Natural killer cell (primary cell): ENCODE measurements around the gene C2CD2. TPM values are rescaled to one million over a fixed set of nuclear protein-coding genes. Genes with fewer than 3 reads are reported as not detected.

Experiments
- ATAC-seq, 3 donors: fragments of 150-1000 bp in 2 of 3; fragments of 200-7000 bp in 1 of 3; cut with Tn5 transposase; 1 replicate in 1 of 3; 2 replicates in 2 of 3; pipeline ENCODE4 v1.10.0; 2021; ENCODE audit warnings: mild to moderate bottlenecking in 2 of 3, moderate library complexity in 2 of 3
- DNase-seq, 2 donors: peaks; one replicate each; pipeline versions ENCODE4 v3.0.0 to v3.0.0-alpha.2; 2013 to 2021; ENCODE audit warnings: mixed read lengths in 1 of 2
- H3K27ac ChIP-seq: one replicate; pipeline ENCODE4 v1.5.1; 2013; ENCODE audit warnings: mild to moderate bottlenecking, low read length
- H3K27me3 ChIP-seq: one replicate; pipeline ENCODE4 v1.6.1; 2013; ENCODE audit warnings: low read length; ENCODE audit not compliant: control insufficient read depth, insufficient read depth
- H3K36me3 ChIP-seq: one replicate; pipeline ENCODE4 v1.6.1; 2013; ENCODE audit warnings: low read length; ENCODE audit not compliant: control insufficient read depth, insufficient read depth
- H3K4me1 ChIP-seq: one replicate; pipeline ENCODE4 v1.6.1; 2013; ENCODE audit warnings: low read length; ENCODE audit not compliant: control insufficient read depth, insufficient read depth
- H3K4me3 ChIP-seq: one replicate; pipeline ENCODE4 v1.5.1; 2013; ENCODE audit warnings: low read length
- H3K9me3 ChIP-seq: one replicate; pipeline ENCODE4 v1.6.1; 2013; ENCODE audit warnings: low read length; ENCODE audit not compliant: control insufficient read depth, insufficient read depth
- H3K27ac Mint-ChIP-seq, 2 donors: one replicate each; pipeline ENCODE4 v1.8.0; 2022; ENCODE audit warnings: mild to moderate bottlenecking in 2 of 2, mixed read lengths in 2 of 2, moderate library complexity in 1 of 2
- H3K27me3 Mint-ChIP-seq, 2 donors: one replicate each; pipeline ENCODE4 v1.8.0; 2022; ENCODE audit warnings: low read depth in 2 of 2, mixed read lengths in 2 of 2
- H3K36me3 Mint-ChIP-seq: one replicate; pipeline ENCODE4 v1.8.0; 2022; ENCODE audit warnings: mixed read lengths
- H3K4me1 Mint-ChIP-seq, 2 donors: one replicate each; pipeline ENCODE4 v1.8.0; 2022; ENCODE audit warnings: mixed read lengths in 2 of 2
- H3K4me3 Mint-ChIP-seq: one replicate; pipeline ENCODE4 v1.8.0; 2022; ENCODE audit warnings: mild to moderate bottlenecking, moderate library complexity, mixed read lengths
- H3K9me3 Mint-ChIP-seq, 2 donors: one replicate each; pipeline ENCODE4 v1.8.0; 2022; ENCODE audit warnings: mixed read lengths in 2 of 2
- WGBS: methylation state at CpG from one replicate; pipeline ENCODE4 v1.1.7; 2013; ENCODE audit warnings: missing lambda C conversion rate; ENCODE audit not compliant: insufficient coverage; 5-methylcytosine and 5-hydroxymethylcytosine counted together
- intact Hi-C: fragments of 100-400 bp; cut with micrococcal nuclease; formaldehyde crosslinking; loops from one replicate; pipeline ENCODE4 v1.14.2; 2022
- total RNA-seq, 4 donors: library from RNA; stranded (reverse); fragments of 120-200 nt in 1 of 4; gene quantifications; one replicate each; pipeline versions ENCODE4 v1.2.3 to v1.2.4, GENCODE V29; 2013 to 2022
- TF ChIP-seq, protein P1 (sequence below): fragments of 200-600 bp; IDR thresholded peaks from one replicate; pipeline ENCODE4 v1.8.0; 2022; ENCODE audit warnings: antibody characterized with exemption

Gene C2CD2
- total RNA-seq, 3 donors from 2014 or later (not counting 1 experiment from before 2014, with no cell fraction given) = 2.1 to 10.1 (median 8.9) TPM

DNA sequence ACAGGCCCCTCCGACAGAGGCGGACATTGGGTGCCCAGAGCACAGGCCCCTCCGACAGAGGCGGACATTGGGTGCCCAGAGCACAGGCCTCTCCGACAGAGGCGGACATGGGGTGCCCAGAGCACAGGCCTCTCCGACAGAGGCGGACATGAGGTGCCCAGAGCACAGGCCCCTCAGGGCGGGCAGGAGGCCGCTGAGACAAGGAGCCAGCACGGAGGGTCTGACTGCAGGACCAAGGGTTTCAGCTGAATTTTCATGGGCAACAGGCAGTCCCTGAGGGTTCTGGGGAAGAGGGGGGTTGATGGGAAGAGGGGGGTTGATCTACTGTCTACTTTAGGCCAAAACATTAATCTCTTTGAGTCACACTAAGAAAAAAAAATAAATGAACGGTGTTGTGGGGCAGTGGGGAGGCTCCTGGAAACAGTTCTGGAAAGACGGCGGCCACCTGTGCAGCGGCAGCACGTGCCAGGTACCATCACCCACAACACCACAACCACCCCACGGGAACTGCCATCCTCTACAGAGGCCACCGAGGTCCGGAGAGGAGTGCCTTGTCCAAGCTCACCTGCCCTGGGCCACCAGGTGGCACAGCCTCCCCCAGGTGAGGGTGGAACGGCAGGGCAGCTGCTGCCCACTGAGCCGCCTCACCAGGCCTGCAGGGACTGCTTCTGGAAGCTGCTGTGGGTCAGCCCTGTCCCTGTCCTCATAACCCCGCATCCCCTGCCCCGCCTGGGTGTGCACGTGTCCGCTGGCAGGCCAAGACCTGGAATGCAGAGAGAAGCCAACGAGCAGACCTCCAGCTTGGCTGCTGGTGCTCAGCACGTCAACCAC lies 95.1 kb downstream of the C2CD2 start:
- ATAC-seq = no peak
- Mint-ChIP-seq H3K36me3 (no peaks in the 10 kb centered on the region), H3K27ac (no peak overlapping the region), H3K27me3 (no peaks in the 10 kb centered on the region), H3K4me3 (no peak overlapping the region), H3K4me1 (peaks cover 0 to 8% of the 10 kb centered on the region in 2 donors), H3K9me3 (no peaks in the 10 kb centered on the region)
- TF ChIP-seq, protein P1, sequence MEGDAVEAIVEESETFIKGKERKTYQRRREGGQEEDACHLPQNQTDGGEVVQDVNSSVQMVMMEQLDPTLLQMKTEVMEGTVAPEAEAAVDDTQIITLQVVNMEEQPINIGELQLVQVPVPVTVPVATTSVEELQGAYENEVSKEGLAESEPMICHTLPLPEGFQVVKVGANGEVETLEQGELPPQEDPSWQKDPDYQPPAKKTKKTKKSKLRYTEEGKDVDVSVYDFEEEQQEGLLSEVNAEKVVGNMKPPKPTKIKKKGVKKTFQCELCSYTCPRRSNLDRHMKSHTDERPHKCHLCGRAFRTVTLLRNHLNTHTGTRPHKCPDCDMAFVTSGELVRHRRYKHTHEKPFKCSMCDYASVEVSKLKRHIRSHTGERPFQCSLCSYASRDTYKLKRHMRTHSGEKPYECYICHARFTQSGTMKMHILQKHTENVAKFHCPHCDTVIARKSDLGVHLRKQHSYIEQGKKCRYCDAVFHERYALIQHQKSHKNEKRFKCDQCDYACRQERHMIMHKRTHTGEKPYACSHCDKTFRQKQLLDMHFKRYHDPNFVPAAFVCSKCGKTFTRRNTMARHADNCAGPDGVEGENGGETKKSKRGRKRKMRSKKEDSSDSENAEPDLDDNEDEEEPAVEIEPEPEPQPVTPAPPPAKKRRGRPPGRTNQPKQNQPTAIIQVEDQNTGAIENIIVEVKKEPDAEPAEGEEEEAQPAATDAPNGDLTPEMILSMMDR = no peak
- Histone ChIP-seq H3K9me3 (no peaks in the 10 kb centered on the region), H3K27me3 (no peaks in the 10 kb centered on the region), H3K27ac (no peak overlapping the region), H3K4me1 (no peaks in the 10 kb centered on the region), H3K4me3 (no peak overlapping the region), H3K36me3 (peaks cover 31% of the 10 kb centered on the region)
- DNase-seq = no peak
- intact Hi-C loops = no loop called here
- WGBS = 96% methylated on average over 26 of the region's 27 CpGs

DNA sequence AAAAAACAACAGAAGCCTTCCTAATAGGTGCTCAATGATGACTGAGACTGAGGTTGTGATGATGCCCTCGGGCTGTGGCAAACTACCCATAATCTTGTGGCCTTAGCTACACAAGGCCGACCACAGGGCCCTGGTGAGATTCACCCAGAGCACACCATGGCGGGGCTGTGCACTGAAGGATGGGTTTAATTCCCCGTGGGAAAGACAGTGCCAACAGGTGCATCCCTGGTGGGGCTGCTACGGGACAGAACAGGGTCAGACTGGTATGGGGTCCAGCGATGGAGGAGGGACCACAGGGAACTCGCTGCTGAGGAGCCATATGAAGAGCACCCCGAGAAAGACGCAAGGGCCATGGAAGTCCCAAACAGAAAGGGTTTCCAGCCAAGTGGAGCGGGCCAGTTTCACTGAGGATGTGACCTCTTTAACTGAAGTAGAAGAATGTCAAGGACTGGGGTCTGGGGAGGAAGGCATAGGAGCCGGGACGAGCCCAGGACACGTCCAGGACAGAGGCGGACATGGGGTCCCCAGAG lies 96.0 kb downstream of the C2CD2 start:
- 93% methylated on average over 14 of the region's 14 CpGs for WGBS
- Mint-ChIP-seq H3K4me3 (no peak overlapping the region), H3K36me3 (no peaks in the 10 kb centered on the region), H3K27ac (no peak overlapping the region), H3K4me1 (peaks cover 0 to 4% of the 10 kb centered on the region in 2 donors), H3K9me3 (no peaks in the 10 kb centered on the region), H3K27me3 (no peaks in the 10 kb centered on the region)
- H3K4me1 ChIP-seq = no peaks in the 10 kb centered on the region
- H3K36me3 ChIP-seq = peaks cover 34% of the 10 kb centered on the region
- no peaks in the 10 kb centered on the region for H3K9me3 ChIP-seq
- DNase-seq (no peak), ATAC-seq (no peak)
- H3K27me3 ChIP-seq = no peaks in the 10 kb centered on the region
- TF ChIP-seq, protein P1 = no peak
- H3K4me3 ChIP-seq = no peak overlapping the region
- no peak overlapping the region for H3K27ac ChIP-seq
- intact Hi-C loops = no loop called here

DNA sequence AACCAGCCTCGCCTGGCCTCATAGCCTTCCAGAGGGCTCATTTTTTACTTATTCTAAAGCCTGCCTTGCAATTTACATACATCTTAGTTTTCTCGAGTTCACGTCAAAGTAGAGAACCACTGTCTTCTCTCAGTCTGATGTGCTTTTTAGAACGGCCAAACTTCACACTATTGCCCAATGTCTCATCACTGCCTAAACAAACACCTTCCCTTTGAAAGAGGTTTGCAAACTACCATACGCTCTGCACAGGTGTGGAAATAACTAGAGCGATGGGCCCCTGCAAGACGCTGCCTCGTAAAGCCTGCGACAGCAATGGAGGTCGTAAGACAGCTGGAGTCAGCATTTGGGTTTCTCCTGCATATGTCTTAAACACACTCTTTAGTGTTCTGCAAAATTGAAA lies 97.2 kb downstream of the C2CD2 start:
- H3K27me3 Mint-ChIP-seq = no peaks in the 10 kb centered on the region
- Histone ChIP-seq H3K36me3 (peaks cover 36% of the 10 kb centered on the region), H3K27ac (no peak overlapping the region), H3K4me3 (no peak overlapping the region), H3K4me1 (no peaks in the 10 kb centered on the region), H3K27me3 (no peaks in the 10 kb centered on the region), H3K9me3 (no peaks in the 10 kb centered on the region)
- intact Hi-C loops = no loop called here
- TF ChIP-seq, protein P1 = no peak
- no peak for DNase-seq
- H3K4me1 Mint-ChIP-seq = no peaks in the 10 kb centered on the region
- H3K9me3 Mint-ChIP-seq = no peaks in the 10 kb centered on the region
- ATAC-seq = no peak
- no peak overlapping the region for H3K27ac Mint-ChIP-seq
- no peaks in the 10 kb centered on the region for H3K36me3 Mint-ChIP-seq
- 97% methylated on average over 10 of the region's 10 CpGs for WGBS
- no peak overlapping the region for H3K4me3 Mint-ChIP-seq
